Dendritic cell treated with granulocyte-macrophage colony-stimulating factor and Interleukin-4, amounts not matched to agents 40 ng/mL and 50 ng/mL, for 4 days (primary cell): ENCODE measurements around the gene SELPLG.

Source experiments
- H3K27ac Mint-ChIP-seq: one replicate; pipeline ENCODE4 v1.8.0; 2022; ENCODE audit warnings: mild to moderate bottlenecking, mixed read lengths
- H3K27me3 Mint-ChIP-seq: one replicate; pipeline ENCODE4 v1.8.0; 2022; ENCODE audit warnings: mild to moderate bottlenecking, mixed read lengths
- H3K36me3 Mint-ChIP-seq: one replicate; pipeline ENCODE4 v1.8.0; 2022; ENCODE audit warnings: low read depth, mixed read lengths
- H3K4me1 Mint-ChIP-seq: one replicate; pipeline ENCODE4 v1.8.0; 2022; ENCODE audit warnings: low read depth, mixed read lengths
- H3K4me3 Mint-ChIP-seq: one replicate; pipeline ENCODE4 v1.8.0; 2022; ENCODE audit warnings: mild to moderate bottlenecking, moderate library complexity, mixed read lengths
- H3K9me3 Mint-ChIP-seq: one replicate; pipeline ENCODE4 v1.8.0; 2022; ENCODE audit warnings: mixed read lengths
- intact Hi-C: fragments of 100-400 bp; cut with micrococcal nuclease; formaldehyde crosslinking; loops from one replicate; pipeline ENCODE4 v1.15.0; 2022

SELPLG gene

DNA sequence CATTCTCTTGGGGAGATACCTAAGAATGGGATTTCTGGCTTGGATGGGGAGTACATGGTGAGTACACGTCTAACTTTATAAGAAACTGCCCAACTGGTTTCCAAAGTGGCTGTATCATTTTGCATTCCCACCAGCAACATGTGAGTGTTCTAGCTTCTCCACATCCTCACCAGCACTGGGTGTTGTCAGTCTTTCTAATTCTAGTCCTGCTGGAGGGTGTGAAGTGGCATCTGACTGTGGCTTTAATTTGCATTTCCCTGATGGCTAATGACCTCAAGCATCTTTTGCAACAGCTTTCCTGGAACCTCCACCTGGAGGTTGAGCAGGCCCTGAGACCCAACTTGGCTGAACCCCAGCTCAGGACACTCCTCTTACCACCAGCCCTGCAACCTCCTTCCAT, 17.8 kb downstream of the SELPLG start:
- no peak overlapping the region for H3K4me3 Mint-ChIP-seq
- intact Hi-C loops: loop anchor here (10.0 kb wide), 1 partner anchor 479 kb away; the partner anchor contains the start of genes ALKBH2 and UNG
- H3K36me3 Mint-ChIP-seq: peaks cover 37% of the 10 kb centered on the region
- H3K4me1 Mint-ChIP-seq: peaks cover 65% of the 10 kb centered on the region
- H3K27me3 Mint-ChIP-seq: no peaks in the 10 kb centered on the region
- H3K27ac Mint-ChIP-seq: peak overlapping the region; percentile 3
- H3K9me3 Mint-ChIP-seq: peaks cover 10% of the 10 kb centered on the region

DNA sequence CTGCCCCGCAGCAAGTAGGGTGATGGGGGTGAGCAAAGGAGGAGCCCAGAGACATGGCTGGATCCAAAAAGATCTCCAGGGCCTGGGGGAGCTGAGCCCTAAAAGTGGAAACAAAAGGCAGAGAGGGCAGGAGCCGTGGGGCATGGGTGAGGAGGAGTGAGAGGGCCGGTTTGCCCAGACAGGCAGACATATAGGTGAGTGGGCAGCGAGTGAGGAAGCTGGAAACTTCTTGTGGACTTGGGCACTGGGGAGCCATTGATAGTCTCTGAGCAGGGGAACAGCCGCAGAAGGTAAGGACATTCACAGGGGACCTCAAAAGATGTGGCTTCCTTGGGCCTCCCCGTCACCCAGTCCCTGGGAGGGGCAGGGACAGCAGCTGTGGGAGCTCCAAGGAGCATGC, 19.1 kb downstream of the SELPLG start:
- Mint-ChIP-seq H3K27me3 (peaks cover 9% of the 10 kb centered on the region), H3K36me3 (peaks cover 25% of the 10 kb centered on the region), H3K4me3 (no peak overlapping the region), H3K4me1 (peaks cover 59% of the 10 kb centered on the region), H3K9me3 (peaks cover 10% of the 10 kb centered on the region), H3K27ac (peak overlapping the region; percentile 57)
- intact Hi-C loops: loop anchor here (10.0 kb wide), 1 partner anchor 480 kb away; the partner anchor contains the start of genes ALKBH2 and UNG

DNA sequence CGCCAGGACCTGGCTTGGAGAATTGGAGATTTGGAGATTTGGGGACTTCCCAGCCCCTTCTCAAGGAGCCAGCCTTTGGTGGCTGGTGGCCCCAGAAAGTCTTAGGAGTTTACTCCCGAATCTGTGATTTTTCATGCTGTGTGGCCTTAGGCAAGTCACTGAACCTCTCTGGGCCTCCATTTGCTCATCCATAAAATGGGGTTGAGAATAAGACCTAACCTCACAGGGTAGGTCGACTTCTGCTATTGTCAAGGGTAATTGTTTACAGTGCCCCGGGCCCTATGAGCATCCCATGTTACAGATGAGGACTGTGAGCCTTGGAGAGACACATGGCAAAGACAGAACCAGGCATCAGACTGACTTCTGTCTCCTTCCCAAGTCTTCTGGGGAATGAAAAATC, 19.7 kb downstream of the SELPLG start:
- Mint-ChIP-seq H3K27ac (peak overlapping the region; percentile 57), H3K4me1 (peaks cover 54% of the 10 kb centered on the region), H3K27me3 (peaks cover 15% of the 10 kb centered on the region), H3K36me3 (peaks cover 20% of the 10 kb centered on the region), H3K9me3 (peaks cover 10% of the 10 kb centered on the region), H3K4me3 (no peak overlapping the region)
- intact Hi-C loops: loop anchor here (10.0 kb wide), 1 partner anchor 481 kb away; the partner anchor contains the start of genes ALKBH2 and UNG

- intact Hi-C loops: loop anchor here (10.0 kb wide), 1 partner anchor 481 kb away; the partner anchor contains the start of genes ALKBH2 and UNG
- Mint-ChIP-seq H3K27me3 (peaks cover 18% of the 10 kb centered on the region), H3K27ac (peak overlapping the region; percentile 57)
These were observed 20.1 kb downstream of the SELPLG start for GRCh38 chr12:108613548-108613947.

DNA sequence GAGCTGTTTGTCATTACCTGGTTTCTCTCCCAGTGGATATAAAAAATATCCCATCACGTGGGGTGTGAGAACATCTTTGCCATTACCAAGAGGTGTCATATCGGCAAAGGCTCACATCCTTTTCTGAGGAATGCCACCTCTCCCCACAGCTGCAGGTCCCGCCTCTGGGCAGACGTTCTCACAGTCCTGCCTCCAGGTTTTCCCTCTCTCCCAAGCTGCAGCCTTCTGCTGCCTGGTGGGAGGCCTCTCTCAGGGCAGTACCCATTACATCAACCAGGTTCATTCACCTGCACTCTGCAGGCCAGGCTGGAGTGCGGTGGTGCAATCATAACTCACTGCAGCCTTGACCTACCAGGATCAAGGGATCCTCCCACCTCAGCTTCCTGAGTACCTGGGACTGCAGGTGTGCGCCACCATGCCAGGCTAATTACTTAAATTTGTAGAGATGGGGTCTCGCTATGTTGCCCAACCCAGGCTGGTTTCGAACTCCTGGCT, 20.9 kb downstream of the SELPLG start:
- Mint-ChIP-seq H3K4me1 (peaks cover 43% of the 10 kb centered on the region), H3K4me3 (no peak overlapping the region), H3K9me3 (peaks cover 10% of the 10 kb centered on the region), H3K27me3 (peaks cover 20% of the 10 kb centered on the region), H3K36me3 (peaks cover 20% of the 10 kb centered on the region), H3K27ac (peak overlapping the region; percentile 57)
- intact Hi-C loops: loop anchor here (1.0 to 10.0 kb wide), 2 partner anchors 190 to 482 kb away; partner anchors contain the start of genes ALKBH2 and UNG

More at GRCh38 chr12:108613548-108613947, 20.1 kb downstream of the SELPLG start:
- H3K4me3 Mint-ChIP-seq: no peak overlapping the region
- peaks cover 50% of the 10 kb centered on the region for H3K4me1 Mint-ChIP-seq
- H3K9me3 Mint-ChIP-seq: peaks cover 10% of the 10 kb centered on the region
- H3K36me3 Mint-ChIP-seq: peaks cover 20% of the 10 kb centered on the region

DNA sequence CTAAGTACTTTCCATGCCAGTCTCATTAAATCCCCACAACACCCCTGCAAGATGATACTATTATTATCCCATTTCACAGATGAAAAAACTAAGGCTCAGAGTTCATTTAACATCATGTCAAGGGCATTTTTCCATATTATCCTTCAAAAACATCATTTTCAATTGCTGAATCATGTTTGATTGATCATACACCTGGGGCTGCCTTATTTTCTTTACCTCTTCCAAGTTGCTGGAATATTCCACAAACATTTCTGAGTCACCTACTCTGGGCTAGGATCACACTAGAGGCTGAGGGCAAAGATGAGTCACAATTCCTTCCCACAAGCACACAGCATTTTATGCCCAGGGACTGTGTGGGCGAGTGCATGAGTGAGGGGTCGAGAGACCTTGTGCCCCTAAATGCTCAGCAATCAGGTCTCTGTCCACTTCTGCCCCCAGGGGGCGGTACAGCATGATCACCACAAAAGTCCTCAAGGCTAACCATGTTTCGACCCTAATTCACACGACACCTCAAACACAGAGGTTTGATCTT, 21.7 kb downstream of the SELPLG start:
- Mint-ChIP-seq H3K27ac (no peak overlapping the region), H3K9me3 (peaks cover 10% of the 10 kb centered on the region), H3K36me3 (peaks cover 11% of the 10 kb centered on the region), H3K4me1 (peaks cover 34% of the 10 kb centered on the region), H3K4me3 (no peak overlapping the region), H3K27me3 (peaks cover 23% of the 10 kb centered on the region)
- intact Hi-C loops: loop anchor here (1.0 to 10.0 kb wide), 2 partner anchors 191 to 483 kb away; partner anchors contain the start of genes ALKBH2 and UNG

GRCh38 chr12:108610856-108611605, 22.7 kb downstream of the SELPLG start:
- H3K36me3 Mint-ChIP-seq: peaks cover 2% of the 10 kb centered on the region
- H3K4me1 Mint-ChIP-seq: peaks cover 25% of the 10 kb centered on the region
- no peak overlapping the region for H3K27ac Mint-ChIP-seq
- no peak overlapping the region for H3K4me3 Mint-ChIP-seq
- H3K9me3 Mint-ChIP-seq: peaks cover 3% of the 10 kb centered on the region
- intact Hi-C loops: loop anchor here (10.0 kb wide), 1 partner anchor 484 kb away; the partner anchor contains the start of genes ALKBH2 and UNG
- H3K27me3 Mint-ChIP-seq: peaks cover 23% of the 10 kb centered on the region

DNA sequence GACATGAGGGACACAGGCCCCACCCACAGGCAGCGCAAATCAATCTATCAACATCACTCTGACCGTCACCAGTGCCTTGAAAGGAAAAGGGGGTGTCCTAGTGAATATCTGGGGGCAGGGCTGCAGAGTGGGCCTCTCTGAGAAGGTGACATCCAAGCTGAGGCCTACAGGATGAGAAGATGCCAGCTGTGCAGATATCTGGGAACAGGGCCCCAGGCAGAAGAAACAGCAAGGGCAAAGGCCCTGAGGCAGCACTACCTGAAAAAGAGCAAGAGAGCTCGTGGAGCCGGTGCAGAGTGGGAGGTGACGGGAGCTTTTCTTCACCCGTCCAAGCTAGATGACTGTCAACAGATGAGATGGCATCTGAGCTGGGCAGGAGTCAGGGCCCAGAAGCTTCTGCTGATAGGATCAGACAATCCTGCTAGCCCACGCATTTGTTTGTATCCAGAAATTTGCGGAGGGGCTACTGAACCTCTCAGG, 23.3 kb downstream of the SELPLG start:
- Mint-ChIP-seq H3K27me3 (peaks cover 23% of the 10 kb centered on the region), H3K36me3 (no peaks in the 10 kb centered on the region), H3K27ac (no peak overlapping the region), H3K4me3 (no peak overlapping the region), H3K4me1 (peaks cover 28% of the 10 kb centered on the region), H3K9me3 (no peaks in the 10 kb centered on the region)
- intact Hi-C loops: loop anchor here (10.0 kb wide), 1 partner anchor 484 kb away; the partner anchor contains the start of genes ALKBH2 and UNG

- no peak overlapping the region for H3K4me3 Mint-ChIP-seq
- peaks cover 24% of the 10 kb centered on the region for H3K27me3 Mint-ChIP-seq
- H3K4me1 Mint-ChIP-seq: peaks cover 24% of the 10 kb centered on the region
- intact Hi-C loops: loop anchor here (10.0 kb wide), 1 partner anchor 485 kb away; the partner anchor contains the start of genes ALKBH2 and UNG
- no peak overlapping the region for H3K27ac Mint-ChIP-seq
- no peaks in the 10 kb centered on the region for H3K36me3 Mint-ChIP-seq
- no peaks in the 10 kb centered on the region for H3K9me3 Mint-ChIP-seq
These were observed 24.0 kb downstream of the SELPLG start for GRCh38 chr12:108609537-108610335.

DNA sequence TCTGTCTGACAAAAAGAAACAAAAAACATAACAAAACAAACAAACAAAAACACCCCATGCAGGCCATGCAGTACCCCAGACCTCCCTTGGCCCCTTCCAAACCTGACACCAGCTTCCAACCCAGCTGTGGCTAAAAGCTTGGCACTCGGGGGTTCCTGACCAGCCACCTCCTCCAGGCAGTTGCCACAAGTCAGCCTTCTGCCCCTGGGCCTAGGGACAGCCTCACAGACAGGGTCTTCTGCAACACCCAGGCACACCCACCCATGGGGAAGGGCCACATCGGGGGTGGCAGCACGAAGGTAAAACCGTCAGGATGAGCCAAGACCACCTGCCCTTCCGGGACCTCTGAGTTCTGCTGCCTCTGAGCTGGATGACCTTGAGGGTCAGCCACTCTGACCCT, 25.1 kb downstream of the SELPLG start:
- Mint-ChIP-seq H3K27me3 (peaks cover 25% of the 10 kb centered on the region), H3K4me1 (peaks cover 13% of the 10 kb centered on the region), H3K36me3 (no peaks in the 10 kb centered on the region), H3K27ac (no peak overlapping the region), H3K4me3 (no peak overlapping the region), H3K9me3 (no peaks in the 10 kb centered on the region)
- intact Hi-C loops: no loop called here

- H3K36me3 Mint-ChIP-seq: no peaks in the 10 kb centered on the region
- H3K4me3 Mint-ChIP-seq: no peak overlapping the region
- no peak overlapping the region for H3K27ac Mint-ChIP-seq
- intact Hi-C loops: no loop called here
- H3K4me1 Mint-ChIP-seq: peaks cover 8% of the 10 kb centered on the region
- H3K9me3 Mint-ChIP-seq: no peaks in the 10 kb centered on the region
- H3K27me3 Mint-ChIP-seq: peaks cover 25% of the 10 kb centered on the region
These were observed 25.6 kb downstream of the SELPLG start for GRCh38 chr12:108607981-108608600.

DNA sequence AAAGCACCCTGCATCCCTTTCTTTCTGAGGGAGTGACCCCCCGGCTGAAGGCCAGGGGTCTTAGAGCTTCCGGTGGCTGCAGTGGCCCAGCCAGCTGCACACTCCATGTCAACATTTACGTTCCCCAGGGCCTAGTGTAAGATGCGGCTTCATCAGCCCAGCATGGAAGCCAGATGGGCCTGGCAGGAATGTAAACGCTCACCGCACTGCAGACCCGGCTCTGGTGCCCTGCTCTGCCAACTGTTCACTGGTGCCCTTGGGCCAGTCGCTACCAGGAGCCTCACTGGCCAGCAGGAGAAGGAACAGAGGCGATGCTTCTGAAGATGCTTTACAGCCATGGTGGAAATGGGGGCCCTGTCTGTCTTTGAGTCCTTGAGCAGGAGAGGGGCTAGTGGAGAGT, 27.2 kb downstream of the SELPLG start:
- H3K27ac Mint-ChIP-seq: no peak overlapping the region
- H3K9me3 Mint-ChIP-seq: no peaks in the 10 kb centered on the region
- H3K4me3 Mint-ChIP-seq: no peak overlapping the region
- H3K36me3 Mint-ChIP-seq: no peaks in the 10 kb centered on the region
- H3K27me3 Mint-ChIP-seq: peaks cover 25% of the 10 kb centered on the region
- H3K4me1 Mint-ChIP-seq: peaks cover 4% of the 10 kb centered on the region
- intact Hi-C loops: no loop called here
